Measurements from ENCODE around the gene MYO9B. TPM values are rescaled to one million over a fixed set of nuclear protein-coding genes. Genes with fewer than 3 reads are reported as not detected.

Gene MYO9B
- total and polyA plus RNA-seq, 9 of the 15 experiments (the other 6 are each of a cell fraction or from before 2014, with no cell fraction given): 2.4 to 77.6 (median 23.0) TPM

GRCh38 chr19:17226002-17226933, 150.7 kb downstream of the MYO9B start, which contains the start of gene OCEL1 (continued):
- peak in 1 of 2 experiments; percentile 88; a peak in 1 of 4 replicates for TF ChIP-seq SRF (CRISPR knock-in tag; IDR thresholded peaks at IDR 0.05)
- no peak for TF ChIP-seq E2F5 (CRISPR knock-in tag; IDR thresholded peaks at IDR 0.05)
- no peak for TF ChIP-seq MEF2A (IDR thresholded peaks at IDR 0.05; ENCODE audit: control insufficient read depth, low read depth, low read length)
- TF ChIP-seq NFXL1 (CRISPR knock-in tag; IDR thresholded peaks at IDR 0.05): no peak
- TF ChIP-seq RCOR1 (IDR thresholded peaks at IDR 0.05; ENCODE audit: borderline replicate concordance in 1 of 2, low read depth in 2 of 2, low read length in 2 of 2): 0 out of 4 replicates have a peak, but pooled peaks have one; percentile 6 to 32
- peak; percentile 69 for TF ChIP-seq GMEB1 (CRISPR knock-in tag; IDR thresholded peaks at IDR 0.05)
- TF ChIP-seq MAX (CRISPR knock-in tag; IDR thresholded peaks at IDR 0.05): no peak; the same call in 1 of the 2 replicates
- 0 out of 2 replicates have a peak, but pooled peaks have one; percentile 33 for TF ChIP-seq XRCC5 (IDR thresholded peaks at IDR 0.05; ENCODE audit: low read depth, low read length)
- peak; percentile 90 for TF ChIP-seq SP1 (CRISPR knock-in tag; IDR thresholded peaks at IDR 0.05)
- TF ChIP-seq PKNOX1 (IDR thresholded peaks at IDR 0.05): peak; percentile 40
- peak; percentile 57; the same call in 1 of the 2 replicates for TF ChIP-seq ZNF57 (CRISPR knock-in tag; IDR thresholded peaks at IDR 0.05)
- TF ChIP-seq ARID4B (CRISPR knock-in tag; IDR thresholded peaks at IDR 0.05): peak; percentile 63; the same call in 1 of the 2 replicates
- TF ChIP-seq TBL1XR1 (IDR thresholded peaks at IDR 0.05; ENCODE audit: low read length in 2 of 2): no peak
- TF ChIP-seq CEBPB (tag; IDR thresholded peaks at IDR 0.05): peak; percentile 94
- TF ChIP-seq GATAD2A (IDR thresholded peaks at IDR 0.05): peak; percentile 91
- no peak for TF ChIP-seq ARID3A (IDR thresholded peaks at IDR 0.05; ENCODE audit: borderline replicate concordance, low read depth, low read length)
